IMR-90 (cell line): Measurements from ENCODE around the gene AFAP1L1. TPM values are rescaled to one million over a fixed set of nuclear protein-coding genes. Genes with fewer than 3 reads are reported as not detected.

ENCODE experiments used
- ATAC-seq: fragments of 200-7000 bp; cut with Tn5 transposase; 2 replicates; pipeline ENCODE4 v1.9.1; 2020; ENCODE audit warnings: low read depth, mild to moderate bottlenecking, moderate library complexity
- BruUV-seq: library from RNA; stranded (reverse); fragments of 400-500 nt; replicated peaks from 2 replicates; lab custom pipeline; 2021; lab: Mats Ljungman, UMichigan
- CTCF ChIA-PET: fragments of 300-600 bp; formaldehyde crosslinking; extraction: SDS; loops from one replicate; lab custom pipeline; 2021; ENCODE audit warnings: antibody characterized with exemption; lab: Yijun Ruan, JAX
- POLR2A ChIA-PET: fragments of 300-600 bp; sonication (Branson Sonifier 250); formaldehyde crosslinking; loops from one replicate; lab custom pipeline; 2022; ENCODE audit warnings: antibody characterized with exemption; ENCODE audit not compliant: unreplicated experiment; lab: Charles Lee
- DNase-seq: peaks from one replicate; pipeline ENCODE4 v3.0.0; 2013
- H2AFZ ChIP-seq: replicated peaks from 2 replicates; pipeline ENCODE3; 2013; ENCODE audit warnings: low read length, mild to moderate bottlenecking; ENCODE audit not compliant: poor library complexity
- H2AK5ac ChIP-seq: 2 replicates; pipeline ENCODE4 v1.6.1; 2013; ENCODE audit warnings: low read depth, low read length, inconsistent platforms
- H2AK9ac ChIP-seq: replicated peaks from 2 replicates; pipeline ENCODE3; 2013; ENCODE audit warnings: mild to moderate bottlenecking, low read depth, low read length, moderate library complexity; ENCODE audit not compliant: poor library complexity
- H2BK120ac ChIP-seq: 2 replicates; pipeline ENCODE4 v1.6.1; 2013; ENCODE audit warnings: low read depth, low read length, inconsistent platforms
- H2BK15ac ChIP-seq: 3 replicates; pipeline ENCODE4 v1.6.1; 2013; ENCODE audit warnings: low read depth, low read length, inconsistent platforms
- H2BK20ac ChIP-seq: 2 replicates; pipeline ENCODE4 v1.6.1; 2013; ENCODE audit warnings: low read depth, mild to moderate bottlenecking, inconsistent platforms, low read length, moderate library complexity
- H2BK5ac ChIP-seq: 2 replicates; pipeline ENCODE4 v1.6.1; 2013; ENCODE audit warnings: mild to moderate bottlenecking, low read depth, low read length, inconsistent platforms; ENCODE audit not compliant: poor library complexity, severe bottlenecking
- H3K14ac ChIP-seq: replicated peaks from 2 replicates; pipeline ENCODE4 v1.6.1; 2013; ENCODE audit warnings: low read depth, low read length, inconsistent platforms
- H3K18ac ChIP-seq: 2 replicates; pipeline ENCODE4 v1.6.1; 2013; ENCODE audit warnings: low read depth, low read length, control low read depth
- H3K23ac ChIP-seq: 2 replicates; pipeline ENCODE4 v1.6.1; 2013; ENCODE audit warnings: low read depth, low read length, inconsistent platforms
- H3K27ac ChIP-seq: 2 replicates; pipeline ENCODE4 v1.5.1; 2013; ENCODE audit warnings: mild to moderate bottlenecking, control low read depth, low read length; ENCODE audit not compliant: insufficient read depth
- H3K27me3 ChIP-seq: 2 replicates; pipeline ENCODE4 v1.6.1; 2013; ENCODE audit warnings: low read length; ENCODE audit not compliant: control insufficient read depth, insufficient read depth
- H3K36me3 ChIP-seq: 2 replicates; pipeline ENCODE4 v1.6.1; 2013; ENCODE audit warnings: low read length, mixed read lengths; ENCODE audit not compliant: control insufficient read depth, insufficient read depth
- H3K4ac ChIP-seq: 2 replicates; pipeline ENCODE4 v1.6.1; 2013; ENCODE audit warnings: low read depth, low read length, inconsistent platforms
- H3K4me1 ChIP-seq: 2 replicates; pipeline ENCODE4 v1.6.1; 2013; ENCODE audit warnings: low read length, mixed read lengths; ENCODE audit not compliant: control insufficient read depth, insufficient read depth
- H3K4me2 ChIP-seq: 2 replicates; pipeline ENCODE4 v1.6.1; 2013; ENCODE audit warnings: low read depth, mild to moderate bottlenecking, control low read depth, low read length, moderate library complexity
- H3K4me3 ChIP-seq: 2 replicates; pipeline ENCODE4 v1.5.1; 2013; ENCODE audit warnings: low read depth, mild to moderate bottlenecking, control low read depth, low read length, moderate library complexity; ENCODE audit not compliant: insufficient read depth
- H3K56ac ChIP-seq: 2 replicates; pipeline ENCODE4 v1.6.1; 2013; ENCODE audit warnings: low read length, inconsistent platforms; ENCODE audit not compliant: insufficient read depth; ENCODE audit errors: extremely low read depth
- H3K79me1 ChIP-seq, 2 experiments: 2 replicates each; pipeline ENCODE4 v1.6.1; 2013; ENCODE audit warnings: low read length in 2 of 2, inconsistent platforms in 1 of 2, low read depth in 1 of 2
- H3K9ac ChIP-seq: 2 replicates; pipeline ENCODE4 v1.6.1; 2013; ENCODE audit warnings: low read depth, low read length, control low read depth
- H3K9me1 ChIP-seq: 2 replicates; pipeline ENCODE4 v1.6.1; 2013; ENCODE audit warnings: low read length, inconsistent platforms; ENCODE audit not compliant: insufficient read depth
- H3K9me3 ChIP-seq: 2 replicates; pipeline ENCODE4 v1.6.1; 2013; ENCODE audit warnings: low read length; ENCODE audit not compliant: control insufficient read depth, insufficient read depth
- H4K20me1 ChIP-seq: 2 replicates; pipeline ENCODE4 v1.6.1; 2013; ENCODE audit warnings: low read length, inconsistent platforms; ENCODE audit not compliant: insufficient read depth
- H4K5ac ChIP-seq: 2 replicates; pipeline ENCODE4 v1.6.1; 2013; ENCODE audit warnings: mild to moderate bottlenecking, low read depth, low read length, control low read depth
- H4K8ac ChIP-seq, 2 experiments: 2 replicates each; pipeline ENCODE4 v1.6.1; 2013; ENCODE audit warnings: low read depth in 2 of 2, low read length in 2 of 2, control low read depth in 1 of 2, inconsistent platforms in 1 of 2
- H4K91ac ChIP-seq: 2 replicates; pipeline ENCODE4 v1.6.1; 2013; ENCODE audit warnings: low read depth, low read length, inconsistent platforms; ENCODE audit not compliant: insufficient read depth
- BHLHE40 ChIP-seq: fragments of 150-350 bp; IDR thresholded peaks from 2 replicates; pipeline ENCODE4 v1.6.1; 2016; ENCODE audit warnings: mild to moderate bottlenecking, low read depth, low read length
- CEBPB ChIP-seq: IDR thresholded peaks from 2 replicates; pipeline ENCODE4 v1.6.1; 2012; ENCODE audit warnings: low read depth, low read length, improper control_type of control experiment
- CTCF ChIP-seq: conservative IDR thresholded peaks from 2 replicates; pipeline ENCODE4 v1.5.1; 2012; ENCODE audit warnings: mild to moderate bottlenecking, low read depth, low read length, improper control_type of control experiment
- ELK1 ChIP-seq: fragments of 150-350 bp; IDR thresholded peaks from 2 replicates; pipeline ENCODE4 v1.6.1; 2016; ENCODE audit warnings: low read depth, mild to moderate bottlenecking, low read length, moderate library complexity, borderline replicate concordance
- FOS ChIP-seq: fragments of 150-350 bp; IDR thresholded peaks from 2 replicates; pipeline ENCODE4 v1.6.1; 2016; ENCODE audit warnings: low read depth, low read length
- MAZ ChIP-seq: IDR thresholded peaks from 2 replicates; pipeline ENCODE4 v1.6.1; 2012; ENCODE audit warnings: low read depth, mild to moderate bottlenecking, low read length, improper control_type of control experiment, moderate library complexity, borderline replicate concordance
- NFE2L2 ChIP-seq: fragments of 150-350 bp; IDR thresholded peaks from 2 replicates; pipeline ENCODE4 v1.6.1; 2016; ENCODE audit warnings: low read depth, mild to moderate bottlenecking, low read length
- POLR2A ChIP-seq: IDR thresholded peaks from 2 replicates; pipeline ENCODE4 v1.6.1; 2012; ENCODE audit warnings: mild to moderate bottlenecking, low read depth, low read length
- RAD21 ChIP-seq: IDR thresholded peaks from 2 replicates; pipeline ENCODE4 v1.6.1; 2012; ENCODE audit warnings: low read length, improper control_type of control experiment
- RCOR1 ChIP-seq: IDR thresholded peaks from 2 replicates; pipeline ENCODE4 v1.6.1; 2012; ENCODE audit warnings: mild to moderate bottlenecking, low read length, improper control_type of control experiment; ENCODE audit not compliant: insufficient replicate concordance
- RFX5 ChIP-seq: IDR thresholded peaks from 2 replicates; pipeline ENCODE4 v1.8.0; 2012; ENCODE audit warnings: low read depth, mild to moderate bottlenecking, low read length, moderate library complexity
- SMC3 ChIP-seq: fragments of 150-350 bp; IDR thresholded peaks from 2 replicates; pipeline ENCODE4 v1.6.1; 2016; ENCODE audit warnings: low read depth, mild to moderate bottlenecking, antibody characterized with exemption, low read length, moderate library complexity
- USF2 ChIP-seq: fragments of 150-350 bp; IDR thresholded peaks from 2 replicates; pipeline ENCODE4 v1.6.1; 2017; ENCODE audit warnings: mild to moderate bottlenecking, antibody characterized with exemption, low read length, low read depth
- WGBS, 2 experiments: methylation state at CpG; one replicate each; pipeline versions ENCODE4 v1.1.5 to v1.1.7; 2013; ENCODE audit warnings: missing lambda C conversion rate in 2 of 2; ENCODE audit not compliant: insufficient read length in 1 of 2; ENCODE audit errors: extremely low coverage in 2 of 2; 5-methylcytosine and 5-hydroxymethylcytosine counted together
- dilution Hi-C: fragments of 300-500 bp; cut with HindIII; formaldehyde crosslinking; loops from one replicate; pipeline ENCODE4 v1.14.3; 2018; ENCODE audit warnings: low sequenced_read_pairs; ENCODE audit not compliant: unreplicated experiment
- in situ Hi-C: fragments of 300-500 bp; cut with MboI; formaldehyde crosslinking; loops from 3 replicates; pipeline ENCODE4 v1.14.3; 2019; ENCODE audit warnings: low sequenced_read_pairs, inconsistent platforms, mixed read lengths
- intact Hi-C: fragments of 100-400 bp; cut with micrococcal nuclease; formaldehyde crosslinking; loops from 2 replicates; pipeline ENCODE4 v1.10.0; 2022
- polyA plus RNA-seq, 3 experiments: library from polyadenylated mRNA; depleted of rRNA; stranded (reverse); fragments of >200 nt; gene quantifications; 2 replicates each; pipeline ENCODE4 v1.2.3, GENCODE V29; 2012; ENCODE audit warnings: low replicate concordance in 1 of 3
- total RNA-seq: library from RNA; depleted of rRNA; stranded (reverse); fragments of >200 nt; gene quantifications from 2 replicates; pipeline ENCODE4 v1.2.3, GENCODE V29; 2012

The AFAP1L1 gene
- total and polyA plus RNA-seq, 2 of the 4 experiments (the other 2 are of a cell fraction): 3.3 to 5.7 TPM

GRCh38 chr5:149328177-149328576 is 56.5 kb downstream of the AFAP1L1 start:
- H2BK20ac ChIP-seq: no peak overlapping the region
- no peak for DNase-seq
- H4K91ac ChIP-seq: no peak overlapping the region
- H3K4me3 ChIP-seq: no peak overlapping the region
- in situ Hi-C loops (no loop called here), intact Hi-C loops (no loop called here), dilution Hi-C loops (no loop called here)
- no peaks in the 10 kb centered on the region for H3K9me3 ChIP-seq
- WGBS, 2 experiments: 92% methylated on average over 3 of the region's 5 CpGs; no CpG with 5 or more reads in 1 of the 2 experiments
- H3K4me1 ChIP-seq: peaks cover 5% of the 10 kb centered on the region
- no peak overlapping the region for H2AK5ac ChIP-seq
- no peak overlapping the region for H2AFZ ChIP-seq
- H4K8ac ChIP-seq: no peak overlapping the region
- no peak overlapping the region for H3K18ac ChIP-seq
- H3K36me3 ChIP-seq: no peaks in the 10 kb centered on the region
- no peak overlapping the region for H4K5ac ChIP-seq
- H3K56ac ChIP-seq: no peak overlapping the region
- no peak overlapping the region for H3K4ac ChIP-seq
- H3K23ac ChIP-seq: no peak overlapping the region
- no peaks in the 10 kb centered on the region for H3K27me3 ChIP-seq
- BruUV-seq: no TSS peak
- no peak overlapping the region for H2AK9ac ChIP-seq
- H3K9ac ChIP-seq: no peak overlapping the region
- H3K27ac ChIP-seq: no peak overlapping the region
- H2BK5ac ChIP-seq: no peak overlapping the region
- H3K14ac ChIP-seq: no peak overlapping the region
- CTCF ChIA-PET: interaction anchor here (1.6 kb wide), 1 partner anchor 11 kb away, joined by 4 read pairs; no protein-coding TSS in a partner anchor
- POLR2A ChIA-PET: no interaction called here
- no peak overlapping the region for H2BK15ac ChIP-seq
- no peaks in the 10 kb centered on the region for H3K79me1 ChIP-seq
- no peak overlapping the region for H2BK120ac ChIP-seq
- peaks cover 1% of the 10 kb centered on the region; the same call in 1 of the 2 replicates for H3K9me1 ChIP-seq
- no peaks in the 10 kb centered on the region for H4K20me1 ChIP-seq
- no peak for TF ChIP-seq RCOR1
- TF ChIP-seq SMC3: no peak
- TF ChIP-seq BHLHE40: no peak
- no peak for TF ChIP-seq USF2
- no peak for TF ChIP-seq ELK1
- no peak for TF ChIP-seq FOS
- no peak for TF ChIP-seq CEBPB
- TF ChIP-seq NFE2L2: no peak
- TF ChIP-seq MAZ: no peak
- TF ChIP-seq POLR2A: no peak
- no peak for TF ChIP-seq CTCF
- TF ChIP-seq RAD21: no peak
- TF ChIP-seq RFX5: no peak
- ATAC-seq: no peak
- H3K4me2 ChIP-seq: no peak overlapping the region
